Suprapubic skin (tissue), 4 donors: Measurements from ENCODE around the gene TSHZ2. TPM values are rescaled to one million over a fixed set of nuclear protein-coding genes. Genes with fewer than 3 reads are reported as not detected.
"Not testable (repeated sequence)": the region's sequence is repeated elsewhere in the genome, so short reads cannot be mapped to it uniquely, and the experiment has no call there.

Experiments used
- DNase-seq, 2 donors: peaks; one replicate each; pipeline ENCODE4 v3.0.0-alpha.2; 2019; ENCODE audit warnings: low spot score in 2 of 2
- H3K27ac ChIP-seq: fragments of 200-600 bp; sonication (generic); one replicate; pipeline ENCODE4 v1.5.1; 2019
- H3K27me3 ChIP-seq: fragments of 200-600 bp; sonication (generic); one replicate; pipeline ENCODE4 v1.5.1; 2019
- H3K36me3 ChIP-seq: fragments of 200-600 bp; sonication (generic); one replicate; pipeline ENCODE4 v1.5.1; 2019
- H3K4me1 ChIP-seq: fragments of 200-600 bp; sonication (generic); one replicate; pipeline ENCODE4 v1.5.1; 2019
- H3K4me3 ChIP-seq: fragments of 200-600 bp; sonication (generic); one replicate; pipeline ENCODE4 v1.5.1; 2019; ENCODE audit warnings: mild to moderate bottlenecking
- H3K9me3 ChIP-seq: fragments of 200-600 bp; sonication (generic); one replicate; pipeline ENCODE4 v1.5.1; 2019
- EP300 ChIP-seq: sonication (generic); formaldehyde crosslinking; IDR thresholded peaks from one replicate; pipeline ENCODE4 v1.6.1; 2017; ENCODE audit warnings: antibody characterized with exemption
- POLR2A ChIP-seq, 2 donors: fragments of 450-650 bp; IDR thresholded peaks; one replicate each; pipeline ENCODE4 v1.6.1; 2017; ENCODE audit warnings: antibody characterized with exemption in 2 of 2, mild to moderate bottlenecking in 2 of 2, moderate library complexity in 2 of 2
- POLR2AphosphoS5 ChIP-seq, 3 donors: sonication (generic); formaldehyde crosslinking; IDR thresholded peaks; one replicate each; pipeline ENCODE4 v1.6.1; 2017; ENCODE audit warnings: antibody characterized with exemption in 3 of 3
- WGBS: methylation state at CpG from one replicate; pipeline ENCODE4 v1.1.5; 2018; 5-methylcytosine and 5-hydroxymethylcytosine counted together
- total RNA-seq, 4 donors: library from RNA; depleted of rRNA; stranded (reverse); fragments of >200 nt; gene quantifications; one replicate each; pipeline ENCODE4 v1.1.0, GENCODE V29; 2016
- TF ChIP-seq, protein P1 (sequence below), 2 donors: fragments of 200-600 bp in 1 of 2; fragments of 450-650 bp in 1 of 2; sonication (generic) in 1 of 2; IDR thresholded peaks; one replicate each; pipeline ENCODE4 v1.5.1; 2016 to 2019; ENCODE audit warnings: antibody characterized with exemption in 2 of 2, mild to moderate bottlenecking in 1 of 2, moderate library complexity in 1 of 2

The TSHZ2 gene
- total RNA-seq, 4 donors from 2014 or later: 10.2 to 24.7 (median 19.2) TPM

DNA sequence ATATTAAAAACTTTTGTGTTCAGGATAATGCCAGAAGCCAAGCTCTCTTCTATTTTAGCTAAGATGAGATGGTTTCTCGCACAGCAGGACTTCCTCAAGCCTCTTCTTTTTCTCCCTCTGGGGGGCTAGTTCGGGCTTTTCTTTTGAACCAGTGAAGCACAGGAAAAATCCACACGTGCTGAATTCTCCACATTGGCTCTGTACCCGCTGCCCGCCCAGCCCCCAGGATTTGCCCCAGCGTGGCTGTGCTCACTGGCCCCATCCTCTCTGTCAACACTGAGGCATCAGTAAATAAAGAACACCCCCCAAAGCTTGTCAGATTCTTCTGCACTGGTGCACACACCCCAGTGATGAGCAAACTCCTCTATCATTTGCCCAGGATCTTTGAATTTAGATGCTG, 388.7 kb downstream of the TSHZ2 start:
- Histone ChIP-seq H3K4me3 (no peak overlapping the region), H3K27me3 (no peaks in the 10 kb centered on the region), H3K27ac (no peak overlapping the region), H3K9me3 (no peaks in the 10 kb centered on the region), H3K36me3 (no peaks in the 10 kb centered on the region), H3K4me1 (peaks cover 14% of the 10 kb centered on the region)
- DNase-seq: no peak
- 83% methylated on average over 6 of the region's 6 CpGs for WGBS
- no peak for TF ChIP-seq POLR2A (IDR thresholded peaks at IDR 0.05)
- TF ChIP-seq, protein P1, sequence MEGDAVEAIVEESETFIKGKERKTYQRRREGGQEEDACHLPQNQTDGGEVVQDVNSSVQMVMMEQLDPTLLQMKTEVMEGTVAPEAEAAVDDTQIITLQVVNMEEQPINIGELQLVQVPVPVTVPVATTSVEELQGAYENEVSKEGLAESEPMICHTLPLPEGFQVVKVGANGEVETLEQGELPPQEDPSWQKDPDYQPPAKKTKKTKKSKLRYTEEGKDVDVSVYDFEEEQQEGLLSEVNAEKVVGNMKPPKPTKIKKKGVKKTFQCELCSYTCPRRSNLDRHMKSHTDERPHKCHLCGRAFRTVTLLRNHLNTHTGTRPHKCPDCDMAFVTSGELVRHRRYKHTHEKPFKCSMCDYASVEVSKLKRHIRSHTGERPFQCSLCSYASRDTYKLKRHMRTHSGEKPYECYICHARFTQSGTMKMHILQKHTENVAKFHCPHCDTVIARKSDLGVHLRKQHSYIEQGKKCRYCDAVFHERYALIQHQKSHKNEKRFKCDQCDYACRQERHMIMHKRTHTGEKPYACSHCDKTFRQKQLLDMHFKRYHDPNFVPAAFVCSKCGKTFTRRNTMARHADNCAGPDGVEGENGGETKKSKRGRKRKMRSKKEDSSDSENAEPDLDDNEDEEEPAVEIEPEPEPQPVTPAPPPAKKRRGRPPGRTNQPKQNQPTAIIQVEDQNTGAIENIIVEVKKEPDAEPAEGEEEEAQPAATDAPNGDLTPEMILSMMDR (IDR thresholded peaks at IDR 0.05): no peak
- no peak for TF ChIP-seq EP300
- no peak for TF ChIP-seq POLR2AphosphoS5 (IDR thresholded peaks at IDR 0.05)

DNA sequence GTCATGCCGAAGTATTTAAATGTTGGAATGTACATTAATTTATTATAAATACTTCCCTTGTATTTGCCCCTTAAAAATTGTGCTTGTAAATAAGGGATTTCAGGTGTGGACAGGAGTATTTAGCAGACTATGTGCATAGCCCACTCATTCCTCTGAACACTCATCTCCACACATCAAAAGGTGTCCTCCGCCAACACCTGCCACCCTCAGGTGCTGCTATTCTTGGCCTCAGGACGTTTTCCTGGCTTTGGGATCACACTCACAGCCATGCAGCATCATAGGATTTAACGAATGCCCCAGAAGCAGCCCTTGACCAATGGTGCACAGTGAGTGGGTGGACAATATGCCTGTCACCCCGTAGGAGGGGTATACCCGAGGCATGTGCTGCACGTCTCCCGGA, 390.6 kb downstream of the TSHZ2 start:
- Histone ChIP-seq H3K27ac (no peak overlapping the region), H3K4me1 (peaks cover 15% of the 10 kb centered on the region), H3K9me3 (no peaks in the 10 kb centered on the region), H3K27me3 (no peaks in the 10 kb centered on the region), H3K36me3 (no peaks in the 10 kb centered on the region), H3K4me3 (no peak overlapping the region)
- WGBS: 84% methylated on average over 8 of the region's 8 CpGs
- DNase-seq: no peak
- TF ChIP-seq EP300 (no peak), POLR2AphosphoS5 (IDR thresholded peaks at IDR 0.05) (no peak), POLR2A (IDR thresholded peaks at IDR 0.05) (no peak)
- TF ChIP-seq, protein P1 (IDR thresholded peaks at IDR 0.05): no peak

DNA sequence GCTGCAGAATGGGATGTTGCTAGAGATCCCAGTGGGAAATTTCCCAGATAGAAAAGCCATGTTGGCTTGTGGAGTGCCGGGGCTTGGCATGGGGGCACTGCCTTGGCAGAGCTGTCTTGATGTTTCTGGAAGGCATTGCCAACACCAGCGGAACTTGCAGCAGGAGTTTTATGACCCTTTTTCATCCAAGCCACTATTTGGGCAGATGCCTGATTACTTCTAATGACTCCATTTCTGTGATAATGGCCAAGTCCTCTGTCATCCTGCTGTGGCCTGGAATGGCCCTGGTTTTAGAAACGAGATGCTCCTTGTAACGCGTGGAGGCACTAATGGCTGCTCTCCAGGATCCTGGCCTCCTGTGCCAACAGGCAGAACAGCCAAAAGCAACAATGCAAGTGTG, 392.5 kb downstream of the TSHZ2 start:
- TF ChIP-seq POLR2AphosphoS5 (IDR thresholded peaks at IDR 0.05) (no peak), EP300 (no peak), POLR2A (IDR thresholded peaks at IDR 0.05) (no peak)
- TF ChIP-seq, protein P1 (IDR thresholded peaks at IDR 0.05): no peak
- 36% methylated on average over 5 of the region's 5 CpGs for WGBS
- Histone ChIP-seq H3K27me3 (no peaks in the 10 kb centered on the region), H3K4me3 (no peak overlapping the region), H3K9me3 (no peaks in the 10 kb centered on the region), H3K4me1 (peaks cover 15% of the 10 kb centered on the region), H3K36me3 (no peaks in the 10 kb centered on the region), H3K27ac (no peak overlapping the region)
- no peak for DNase-seq

DNA sequence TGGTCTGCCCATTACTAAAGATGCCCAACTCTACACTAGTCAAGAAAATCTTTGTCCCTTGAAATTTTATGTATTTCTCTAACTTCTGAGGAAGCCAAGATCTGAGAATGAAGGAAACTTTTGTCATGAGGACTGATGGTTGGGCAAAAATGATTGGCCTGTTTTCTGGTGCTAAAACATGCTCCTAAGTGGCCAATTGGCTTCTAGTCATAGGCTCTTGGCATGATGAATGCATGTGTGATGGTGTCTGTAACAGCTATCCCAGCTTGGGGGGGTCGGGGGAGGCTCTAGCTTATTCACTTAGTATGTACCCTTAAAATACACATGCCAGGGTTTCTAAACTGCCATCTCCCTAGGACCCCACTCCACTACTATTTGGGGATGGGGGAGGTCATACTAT, 392.9 kb downstream of the TSHZ2 start:
- Histone ChIP-seq H3K9me3 (no peaks in the 10 kb centered on the region), H3K4me3 (no peak overlapping the region), H3K4me1 (peaks cover 15% of the 10 kb centered on the region), H3K27ac (no peak overlapping the region), H3K36me3 (no peaks in the 10 kb centered on the region), H3K27me3 (no peaks in the 10 kb centered on the region)
- no peak for DNase-seq
- 44% methylated on average over 1 of the region's 1 CpG for whole genome bisulfite sequencing
- TF ChIP-seq POLR2A (IDR thresholded peaks at IDR 0.05) (no peak), POLR2AphosphoS5 (IDR thresholded peaks at IDR 0.05) (no peak), EP300 (no peak)
- TF ChIP-seq, protein P1 (IDR thresholded peaks at IDR 0.05): no peak

DNA sequence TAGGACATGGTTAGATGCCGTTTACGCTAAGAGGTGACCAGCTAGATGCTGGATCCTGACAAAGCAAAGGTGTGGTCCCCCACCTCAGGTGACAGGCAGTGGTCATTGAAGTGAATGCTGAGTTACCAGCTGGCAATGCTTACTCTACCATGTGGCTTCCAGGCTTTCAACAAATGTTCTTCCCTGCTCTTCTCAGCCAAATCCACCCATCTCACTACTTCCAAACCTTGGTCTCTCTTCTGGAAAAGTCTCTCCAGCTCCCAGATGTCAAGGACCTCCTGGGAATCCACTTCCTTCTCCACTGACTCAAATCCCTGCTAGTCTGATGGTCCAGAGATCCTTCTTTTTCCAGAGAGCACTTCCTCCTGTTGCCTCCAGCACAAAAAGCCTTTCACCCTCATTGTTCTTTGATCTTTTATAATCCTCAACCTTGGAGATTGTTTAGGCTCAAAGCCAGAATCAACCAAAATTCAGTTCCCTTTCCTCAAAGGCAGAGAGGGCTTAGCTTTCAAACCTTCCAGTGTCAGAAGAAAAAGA, 393.4 kb downstream of the TSHZ2 start:
- no peak for DNase-seq
- no peak for TF ChIP-seq POLR2AphosphoS5 (IDR thresholded peaks at IDR 0.05)
- TF ChIP-seq, protein P1 (IDR thresholded peaks at IDR 0.05): no peak
- no peak for TF ChIP-seq POLR2A (IDR thresholded peaks at IDR 0.05)
- TF ChIP-seq EP300: no peak
- Histone ChIP-seq H3K27ac (no peak overlapping the region), H3K36me3 (no peaks in the 10 kb centered on the region), H3K27me3 (no peaks in the 10 kb centered on the region), H3K9me3 (no peaks in the 10 kb centered on the region), H3K4me1 (peaks cover 15% of the 10 kb centered on the region), H3K4me3 (no peak overlapping the region)
- 87% methylated on average over 2 of the region's 2 CpGs for WGBS

DNA sequence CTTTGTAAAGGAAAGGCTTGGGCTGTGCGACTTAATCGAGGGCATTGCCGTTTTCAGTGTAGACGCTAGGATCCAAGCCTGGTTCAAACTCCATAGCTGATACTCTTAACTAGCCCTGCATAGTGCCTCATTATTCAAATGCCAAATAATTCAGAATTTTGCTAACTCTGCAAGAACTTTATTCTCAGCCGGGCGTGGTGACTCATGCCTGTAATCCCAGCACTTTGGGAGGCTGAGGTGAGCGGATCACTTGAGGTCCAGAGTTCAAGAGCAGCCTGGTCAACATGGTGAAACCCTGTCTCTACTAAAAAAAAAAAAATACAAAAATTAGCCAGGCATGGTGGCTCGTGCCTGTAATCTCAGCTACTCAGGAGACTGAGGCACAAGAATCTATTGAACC, 394.8 kb downstream of the TSHZ2 start:
- H3K9me3 ChIP-seq: not testable (repeated sequence)
- 83% methylated on average over 8 of the region's 8 CpGs for WGBS

More for the DNA sequence above, 394.8 kb downstream of the TSHZ2 start:
- H3K4me3 ChIP-seq, H3K27me3 ChIP-seq, DNase-seq, H3K36me3 ChIP-seq, H3K27ac ChIP-seq: not testable (repeated sequence)
- peaks cover 15% of the 10 kb centered on the region for H3K4me1 ChIP-seq
